Lung (tissue), 12 donors: Measurements from ENCODE around the gene PLD5. TPM values are rescaled to one million over a fixed set of nuclear protein-coding genes. Genes with fewer than 3 reads are reported as not detected.
A peak's percentile ranks its signal among the peaks of the same experiment; 100 is the strongest.

ENCODE experiments used
- ATAC-seq: fragments of 200-7000 bp; cut with Tn5 transposase; one replicate; pipeline ENCODE4 v1.9.1; 2020; ENCODE audit warnings: moderate number of reproducible peaks; ENCODE audit not compliant: insufficient read depth, low FRiP score
- DNase-seq, 3 donors: peaks; one replicate each; pipeline ENCODE4 v3.0.0-alpha.2; 2013 to 2017
- H3K27ac ChIP-seq, 2 donors: one replicate each; pipeline ENCODE4 v1.5.1; 2013; ENCODE audit warnings: mild to moderate bottlenecking in 2 of 2, moderate library complexity in 2 of 2, control low read depth in 1 of 2, inconsistent platforms in 1 of 2, low read depth in 1 of 2, low read length in 1 of 2
- H3K27me3 ChIP-seq, 3 donors: one replicate each; pipeline ENCODE4 v1.5.1; 2013; ENCODE audit warnings: low read length in 2 of 3; ENCODE audit not compliant: control insufficient read depth in 3 of 3, insufficient read depth in 3 of 3
- H3K36me3 ChIP-seq, 4 donors: one replicate each; pipeline ENCODE4 v1.5.1; 2013; ENCODE audit warnings: low read length in 4 of 4, mild to moderate bottlenecking in 1 of 4, moderate library complexity in 1 of 4; ENCODE audit not compliant: control insufficient read depth in 4 of 4, insufficient read depth in 4 of 4
- H3K4me1 ChIP-seq, 5 donors: one replicate each; pipeline ENCODE4 v1.5.1; 2013; ENCODE audit warnings: low read length in 5 of 5, mild to moderate bottlenecking in 2 of 5, moderate library complexity in 1 of 5; ENCODE audit not compliant: control insufficient read depth in 5 of 5, insufficient read depth in 5 of 5
- H3K4me3 ChIP-seq: one replicate; pipeline ENCODE4 v1.5.1; 2013; ENCODE audit warnings: mild to moderate bottlenecking, control low read depth, moderate library complexity
- H3K9ac ChIP-seq, 2 donors: one replicate each; pipeline ENCODE4 v1.5.1; 2013; ENCODE audit warnings: low read length in 2 of 2, control low read depth in 1 of 2; ENCODE audit not compliant: insufficient read depth in 1 of 2
- H3K9me3 ChIP-seq, 4 donors: one replicate each; pipeline ENCODE4 v1.5.1; 2013; ENCODE audit warnings: low read length in 3 of 4, mild to moderate bottlenecking in 1 of 4, moderate library complexity in 1 of 4; ENCODE audit not compliant: control insufficient read depth in 4 of 4, insufficient read depth in 3 of 4
- WGBS, 2 donors: extraction: QIAGEN DNeasy Blood & Tissue Kit; methylation state at CpG; one replicate each; pipeline ENCODE4 v1.1.7; 2013; 5-methylcytosine and 5-hydroxymethylcytosine counted together
- polyA plus RNA-seq, 2 donors: library from polyadenylated mRNA; stranded (reverse); fragments of 200-250 nt; gene quantifications; one replicate each; pipeline ENCODE4 v1.2.1, GENCODE V29; 2013
- total RNA-seq, 2 donors: library from RNA; depleted of rRNA in 1 of 2; stranded (reverse); fragments of >200 nt in 1 of 2; gene quantifications; one replicate each; pipeline ENCODE4 v1.2.1, GENCODE V29; 2014 to 2021
- TF ChIP-seq, protein P1 (sequence below): IDR thresholded peaks from 2 replicates; pipeline ENCODE4 v1.5.1; 2012; ENCODE audit warnings: mild to moderate bottlenecking; ENCODE audit errors: control extremely low read depth, extremely low read depth
- donor health status: control.
- donor health status: control.
- donor health status: Bipolar disorder and iron deficiency.
- donor health status: healthy.
- donor health status: DM: yes; HTN: yes; CAD: no.

The PLD5 gene
- total and polyA plus RNA-seq, 4 donors = 0.09 to 0.43 (median 0.28) TPM

DNA sequence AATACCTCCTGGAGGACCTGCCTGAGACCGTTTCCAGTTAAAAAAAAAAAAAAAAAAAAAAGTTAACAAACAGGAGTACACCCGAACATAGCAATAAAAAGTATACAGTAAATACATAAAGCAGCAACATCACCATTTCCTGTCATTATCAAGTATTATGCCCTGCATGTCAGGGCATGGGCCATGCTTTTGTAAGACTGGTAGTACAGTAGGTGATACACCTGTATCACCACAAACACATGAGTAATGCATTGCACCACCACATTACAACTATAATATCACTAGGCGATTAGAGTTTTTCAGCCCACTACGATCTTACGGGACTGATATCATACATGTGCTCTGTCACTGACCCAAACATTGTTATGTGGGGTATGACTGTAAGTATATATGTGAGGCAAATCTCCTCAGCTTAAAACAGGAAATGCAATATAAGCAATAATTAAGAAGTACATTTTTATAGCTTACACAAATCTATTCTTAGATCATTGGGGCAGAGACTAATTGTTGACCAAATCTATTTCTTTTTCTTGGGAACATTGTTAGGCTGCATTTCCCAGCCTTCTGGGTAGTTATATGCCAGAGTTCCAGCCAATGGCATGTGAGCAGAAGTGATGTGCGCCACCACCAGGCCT, 98.1 kb downstream of the PLD5 start:
- TF ChIP-seq, protein P1, sequence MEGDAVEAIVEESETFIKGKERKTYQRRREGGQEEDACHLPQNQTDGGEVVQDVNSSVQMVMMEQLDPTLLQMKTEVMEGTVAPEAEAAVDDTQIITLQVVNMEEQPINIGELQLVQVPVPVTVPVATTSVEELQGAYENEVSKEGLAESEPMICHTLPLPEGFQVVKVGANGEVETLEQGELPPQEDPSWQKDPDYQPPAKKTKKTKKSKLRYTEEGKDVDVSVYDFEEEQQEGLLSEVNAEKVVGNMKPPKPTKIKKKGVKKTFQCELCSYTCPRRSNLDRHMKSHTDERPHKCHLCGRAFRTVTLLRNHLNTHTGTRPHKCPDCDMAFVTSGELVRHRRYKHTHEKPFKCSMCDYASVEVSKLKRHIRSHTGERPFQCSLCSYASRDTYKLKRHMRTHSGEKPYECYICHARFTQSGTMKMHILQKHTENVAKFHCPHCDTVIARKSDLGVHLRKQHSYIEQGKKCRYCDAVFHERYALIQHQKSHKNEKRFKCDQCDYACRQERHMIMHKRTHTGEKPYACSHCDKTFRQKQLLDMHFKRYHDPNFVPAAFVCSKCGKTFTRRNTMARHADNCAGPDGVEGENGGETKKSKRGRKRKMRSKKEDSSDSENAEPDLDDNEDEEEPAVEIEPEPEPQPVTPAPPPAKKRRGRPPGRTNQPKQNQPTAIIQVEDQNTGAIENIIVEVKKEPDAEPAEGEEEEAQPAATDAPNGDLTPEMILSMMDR = no peak
- Histone ChIP-seq H3K4me3 (no peak overlapping the region), H3K9me3 (peaks cover 0 to 5% (median 0%) of the 10 kb centered on the region in 4 donors), H3K27me3 (no peaks in the 10 kb centered on the region), H3K27ac (no peak overlapping the region), H3K4me1 (peaks cover 0 to 24% (median 4%) of the 10 kb centered on the region in 5 donors), H3K36me3 (no peaks in the 10 kb centered on the region), H3K9ac (no peak overlapping the region)
- DNase-seq (peak in 1 of 3 donors; percentile 2), ATAC-seq (no peak)
- WGBS, 2 donors = 82 to 92% methylated on average over 6 of the region's 6 CpGs

DNA sequence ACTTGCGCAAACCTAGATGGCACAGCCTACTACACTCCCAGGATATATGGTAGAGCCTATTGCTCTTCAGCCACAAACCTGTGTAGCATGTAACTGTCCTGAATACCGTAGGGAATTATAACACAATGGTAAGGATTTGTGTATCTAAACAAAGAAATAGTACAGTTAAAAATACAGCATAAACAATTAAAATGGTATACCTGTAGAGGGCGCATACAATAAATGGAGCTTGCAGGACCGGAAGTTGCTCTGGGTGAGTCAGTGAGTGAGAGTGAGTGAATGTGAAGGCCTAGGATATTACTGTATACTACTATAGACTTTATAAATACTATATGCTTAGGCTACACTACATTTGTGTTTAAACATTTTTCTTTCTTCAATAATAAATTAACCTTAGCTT, 99.3 kb downstream of the PLD5 start:
- Histone ChIP-seq H3K4me1 (peaks cover 0 to 24% (median 4%) of the 10 kb centered on the region in 5 donors), H3K27me3 (no peaks in the 10 kb centered on the region), H3K36me3 (no peaks in the 10 kb centered on the region), H3K9me3 (no peaks in the 10 kb centered on the region), H3K27ac (no peak overlapping the region), H3K9ac (no peak overlapping the region), H3K4me3 (no peak overlapping the region)
- 76 to 86% methylated on average over 4 of the region's 4 CpGs for WGBS, 2 donors
- TF ChIP-seq, protein P1 = no peak
- DNase-seq = no peak
- ATAC-seq = no peak

DNA sequence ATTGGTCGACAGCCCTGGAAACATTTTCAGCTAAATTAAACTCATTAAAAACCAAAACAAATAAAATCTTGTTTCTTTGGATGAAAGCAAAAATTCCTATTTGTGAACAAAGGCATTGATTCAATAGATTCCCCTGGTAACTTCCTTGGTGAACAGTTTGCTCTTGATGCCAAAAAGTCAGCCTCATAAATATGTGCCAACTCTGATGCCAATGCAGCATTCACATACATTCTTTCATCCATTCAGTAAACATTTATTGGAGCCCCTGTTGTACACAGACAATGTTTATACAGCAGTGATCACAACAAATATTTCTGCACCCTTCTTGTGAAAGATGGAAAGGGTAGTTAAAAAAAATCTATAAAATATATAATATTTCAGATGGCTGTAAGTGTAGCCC, 107.8 kb downstream of the PLD5 start:
- Histone ChIP-seq H3K4me3 (no peak overlapping the region), H3K27ac (no peak overlapping the region), H3K27me3 (peaks cover 0 to 3% (median 0%) of the 10 kb centered on the region in 3 donors), H3K4me1 (no peaks in the 10 kb centered on the region), H3K9ac (no peak overlapping the region), H3K36me3 (no peaks in the 10 kb centered on the region), H3K9me3 (no peaks in the 10 kb centered on the region)
- TF ChIP-seq, protein P1 = no peak
- DNase-seq = no peak
- no peak for ATAC-seq
- 70 to 85% methylated on average over 1 of the region's 1 CpG for WGBS, 2 donors

DNA sequence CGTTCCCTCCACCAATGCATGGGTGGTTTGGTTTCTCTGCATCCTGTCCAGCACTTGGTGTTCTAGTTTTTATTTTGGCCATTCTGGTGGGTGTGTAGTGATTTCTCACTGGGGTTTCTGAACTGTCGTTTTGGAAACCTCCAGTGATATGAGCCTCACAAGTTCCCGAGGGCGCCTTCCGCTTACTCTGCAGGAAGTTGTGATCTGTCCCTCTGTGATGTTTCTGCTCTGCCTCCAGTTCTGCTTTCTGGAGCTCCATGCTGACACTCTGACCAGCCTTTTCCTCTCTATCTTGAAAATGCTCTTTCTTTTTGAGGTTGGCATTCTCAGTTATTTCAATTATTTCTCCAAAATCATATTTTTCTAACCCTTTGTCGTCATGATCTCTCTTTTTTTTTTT, 111.6 kb downstream of the PLD5 start:
- Histone ChIP-seq H3K27ac (no peak overlapping the region), H3K27me3 (peaks cover 0 to 3% (median 0%) of the 10 kb centered on the region in 3 donors), H3K9me3 (peaks cover 0 to 3% (median 1%) of the 10 kb centered on the region in 4 donors), H3K4me1 (no peaks in the 10 kb centered on the region), H3K36me3 (no peaks in the 10 kb centered on the region), H3K4me3 (no peak overlapping the region), H3K9ac (no peak overlapping the region)
- TF ChIP-seq, protein P1 = no peak
- DNase-seq = no peak
- no peak for ATAC-seq
- WGBS, 2 donors = 57 to 62% methylated on average over 6 of the region's 6 CpGs
